NCI-H1417 (cell line): Measurements from ENCODE around the gene TOE1.

Experiments used
- DNase-seq, 3 experiments: peaks; one replicate each; lab custom pipeline; 2025; lab: John Stamatoyannopoulos, UW

Gene TOE1

DNA sequence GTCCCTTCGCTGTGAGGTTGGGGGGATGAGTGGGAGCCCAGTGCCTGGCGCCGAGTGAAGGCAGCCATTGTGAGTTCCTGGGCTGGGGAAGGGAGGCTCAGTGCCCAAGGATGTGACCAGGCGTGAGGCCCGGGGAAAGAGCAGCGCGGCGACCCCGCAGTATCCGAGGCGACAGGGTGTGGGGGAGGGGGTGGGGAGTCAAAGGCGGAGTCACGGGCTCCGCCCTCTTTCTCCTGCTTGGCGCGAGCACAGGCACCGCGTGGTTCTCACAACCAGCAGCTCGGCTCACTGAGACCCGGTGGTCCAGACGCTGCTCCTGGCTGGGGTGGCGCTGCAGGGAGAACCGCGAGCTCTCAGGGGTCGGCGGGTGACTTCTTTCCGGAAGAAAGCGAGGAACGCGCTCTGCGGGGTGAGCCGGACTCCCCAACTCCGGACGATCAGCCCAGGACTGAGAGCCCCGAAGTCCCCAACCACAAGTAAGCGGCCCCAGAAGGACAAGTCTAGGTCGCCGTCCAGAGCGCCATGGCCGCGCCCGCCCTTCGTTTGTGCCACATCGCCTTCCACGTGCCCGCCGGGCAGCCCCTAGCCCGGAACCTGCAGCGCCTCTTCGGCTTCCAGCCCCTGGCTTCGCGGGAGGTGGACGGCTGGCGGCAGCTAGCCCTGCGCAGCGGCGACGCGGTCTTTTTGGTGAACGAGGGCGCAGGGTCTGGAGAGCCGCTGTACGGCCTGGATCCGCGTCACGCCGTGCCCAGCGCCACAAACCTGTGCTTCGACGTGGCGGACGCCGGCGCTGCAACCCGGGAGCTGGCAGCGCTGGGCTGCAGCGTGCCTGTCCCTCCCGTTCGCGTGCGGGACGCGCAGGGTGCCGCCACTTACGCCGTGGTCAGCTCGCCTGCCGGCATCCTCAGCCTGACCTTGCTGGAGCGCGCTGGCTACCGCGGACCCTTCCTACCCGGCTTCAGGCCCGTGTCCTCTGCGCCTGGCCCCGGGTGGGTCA is 13.0 kb upstream of the TOE1 start, which contains the start of gene HPDL:
TSS of gene HPDL (plus strand) at position 269 of the 997 bp plus-strand sequence. CDS start at position 523, 254 bp downstream.
- peak in 1 of 3 experiments; percentile 53 for DNase-seq

DNA sequence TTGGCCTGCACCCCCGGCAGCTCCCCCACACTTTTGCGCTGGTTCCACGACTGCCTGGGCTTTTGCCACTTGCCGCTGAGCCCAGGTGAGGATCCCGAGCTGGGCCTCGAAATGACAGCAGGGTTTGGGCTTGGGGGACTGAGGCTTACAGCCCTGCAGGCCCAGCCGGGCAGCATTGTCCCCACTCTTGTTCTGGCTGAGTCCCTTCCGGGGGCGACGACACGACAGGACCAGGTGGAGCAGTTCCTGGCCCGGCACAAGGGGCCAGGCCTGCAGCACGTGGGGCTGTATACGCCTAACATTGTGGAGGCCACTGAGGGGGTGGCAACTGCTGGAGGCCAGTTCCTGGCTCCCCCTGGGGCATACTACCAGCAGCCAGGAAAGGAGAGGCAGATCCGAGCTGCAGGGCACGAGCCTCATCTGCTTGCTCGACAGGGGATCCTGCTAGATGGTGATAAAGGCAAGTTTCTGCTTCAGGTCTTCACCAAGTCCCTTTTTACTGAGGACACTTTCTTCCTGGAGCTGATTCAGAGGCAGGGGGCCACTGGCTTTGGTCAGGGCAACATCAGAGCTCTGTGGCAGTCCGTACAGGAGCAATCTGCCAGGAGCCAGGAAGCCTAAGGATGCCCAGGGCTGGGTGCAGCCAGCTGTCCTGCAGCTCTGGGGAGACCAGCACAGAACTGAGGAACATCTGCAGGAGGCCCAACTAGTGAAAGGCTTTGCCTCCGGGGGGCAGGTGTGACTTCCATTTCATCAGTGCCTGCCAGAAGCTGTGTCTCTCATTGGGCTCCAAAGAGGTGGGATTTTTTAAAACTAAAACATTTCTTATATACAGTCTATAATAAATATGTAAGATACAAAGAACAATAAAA is 12.1 kb upstream of the TOE1 start:
- no peak for DNase-seq

DNA sequence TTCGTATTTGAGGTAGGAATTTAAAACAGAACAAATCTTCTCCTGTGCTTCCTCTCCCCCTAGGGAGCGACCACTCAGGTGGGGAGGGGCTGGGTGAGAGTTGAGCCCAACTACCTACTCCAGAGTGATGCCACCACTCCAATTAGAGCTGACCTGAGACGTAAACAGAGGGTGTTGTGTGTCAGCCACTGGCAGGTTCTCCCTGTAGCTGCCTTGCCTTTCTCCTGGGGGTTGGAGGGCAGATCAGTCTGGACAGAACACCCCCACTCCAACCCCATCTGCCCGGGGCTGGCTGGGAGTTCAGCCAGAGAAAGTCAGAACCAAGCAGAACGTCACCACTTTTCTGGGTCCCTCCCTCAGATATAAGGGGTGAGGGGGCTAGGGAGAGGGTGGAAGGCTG is 11.3 kb upstream of the TOE1 start:
- DNase-seq, result no peak

DNA sequence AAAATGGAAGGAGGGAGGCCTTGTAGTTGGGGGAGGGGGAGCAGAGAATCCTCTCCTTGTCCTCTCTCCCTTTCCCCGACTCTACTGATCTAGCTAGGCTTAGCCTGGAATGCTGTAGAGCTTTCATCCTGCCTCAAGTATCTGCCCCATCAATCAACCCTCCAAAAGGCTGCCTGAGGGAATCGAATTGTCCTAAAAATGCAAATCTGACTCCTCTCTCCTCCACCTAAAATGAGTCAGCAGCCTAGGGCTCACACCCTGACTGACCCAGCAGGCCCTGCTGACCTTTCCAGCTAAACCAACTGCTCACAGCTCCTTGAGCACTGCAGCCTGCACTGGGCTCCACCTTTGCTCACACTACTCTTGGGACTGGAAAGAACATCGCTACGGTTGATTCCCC is 10.5 kb upstream of the TOE1 start:
- no peak for DNase-seq

DNA sequence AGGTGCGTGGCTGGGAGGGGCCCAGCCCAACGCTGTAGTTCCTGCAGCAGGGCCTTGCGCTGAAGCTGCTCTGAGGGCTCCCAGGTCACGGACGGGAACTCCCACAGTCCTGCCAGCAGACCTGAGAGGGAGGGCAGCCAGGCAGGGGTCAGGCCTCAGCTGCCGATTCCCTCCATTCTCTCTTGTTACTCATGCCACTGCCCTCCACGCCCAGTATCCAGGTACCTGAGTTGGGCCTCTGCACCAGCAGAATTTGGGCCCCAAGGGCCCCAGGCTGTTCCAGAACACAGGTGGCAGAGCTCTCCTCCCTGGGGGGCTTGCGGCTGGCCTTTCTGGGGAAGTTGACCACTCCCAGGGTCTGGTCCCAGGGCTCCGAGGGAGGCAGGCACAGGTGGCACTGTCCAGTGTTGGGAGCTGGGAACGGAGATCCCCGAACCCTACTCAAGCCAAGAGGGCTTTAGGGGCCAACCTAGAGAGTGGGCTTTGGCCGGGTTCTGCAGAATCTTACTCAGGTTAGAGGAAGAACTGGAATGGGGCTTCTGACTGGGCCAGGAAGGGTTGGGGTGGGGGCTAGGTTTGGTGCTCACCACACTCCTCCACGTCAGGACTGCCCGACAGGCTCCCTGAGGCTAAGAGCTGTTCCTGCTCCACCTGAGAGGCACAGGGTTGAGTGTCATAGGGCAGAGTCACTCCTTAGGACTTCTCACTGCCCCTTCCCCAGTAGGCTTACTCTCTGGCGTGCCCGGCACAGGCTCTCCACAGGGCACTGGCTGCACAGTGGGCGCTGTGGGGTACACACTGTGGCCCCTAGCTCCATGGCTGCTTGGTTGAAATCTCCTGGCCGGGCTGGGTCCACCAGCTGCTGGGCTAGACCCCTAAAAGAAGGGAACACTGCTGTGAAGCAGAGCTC is 8.3 kb upstream of the TOE1 start:
- no peak for DNase-seq

DNA sequence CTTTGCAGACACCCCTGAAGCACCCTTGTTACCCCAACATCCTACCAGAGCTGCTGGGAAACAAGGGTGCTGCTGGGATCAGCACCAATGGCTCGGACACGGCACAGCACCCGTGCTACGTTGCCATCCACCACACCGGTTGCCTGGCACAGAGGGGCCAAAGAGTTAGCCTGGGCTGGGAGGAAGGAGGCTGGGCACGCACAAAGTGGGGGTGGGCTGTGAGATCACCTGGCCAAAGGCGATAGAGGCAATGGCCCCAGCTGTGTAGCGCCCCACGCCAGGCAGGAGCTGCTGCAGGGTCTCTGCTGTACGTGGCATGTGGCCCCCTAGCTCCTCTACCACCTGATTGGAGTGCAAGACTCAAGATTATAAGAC is 7.6 kb upstream of the TOE1 start:
- DNase-seq, result no peak

DNA sequence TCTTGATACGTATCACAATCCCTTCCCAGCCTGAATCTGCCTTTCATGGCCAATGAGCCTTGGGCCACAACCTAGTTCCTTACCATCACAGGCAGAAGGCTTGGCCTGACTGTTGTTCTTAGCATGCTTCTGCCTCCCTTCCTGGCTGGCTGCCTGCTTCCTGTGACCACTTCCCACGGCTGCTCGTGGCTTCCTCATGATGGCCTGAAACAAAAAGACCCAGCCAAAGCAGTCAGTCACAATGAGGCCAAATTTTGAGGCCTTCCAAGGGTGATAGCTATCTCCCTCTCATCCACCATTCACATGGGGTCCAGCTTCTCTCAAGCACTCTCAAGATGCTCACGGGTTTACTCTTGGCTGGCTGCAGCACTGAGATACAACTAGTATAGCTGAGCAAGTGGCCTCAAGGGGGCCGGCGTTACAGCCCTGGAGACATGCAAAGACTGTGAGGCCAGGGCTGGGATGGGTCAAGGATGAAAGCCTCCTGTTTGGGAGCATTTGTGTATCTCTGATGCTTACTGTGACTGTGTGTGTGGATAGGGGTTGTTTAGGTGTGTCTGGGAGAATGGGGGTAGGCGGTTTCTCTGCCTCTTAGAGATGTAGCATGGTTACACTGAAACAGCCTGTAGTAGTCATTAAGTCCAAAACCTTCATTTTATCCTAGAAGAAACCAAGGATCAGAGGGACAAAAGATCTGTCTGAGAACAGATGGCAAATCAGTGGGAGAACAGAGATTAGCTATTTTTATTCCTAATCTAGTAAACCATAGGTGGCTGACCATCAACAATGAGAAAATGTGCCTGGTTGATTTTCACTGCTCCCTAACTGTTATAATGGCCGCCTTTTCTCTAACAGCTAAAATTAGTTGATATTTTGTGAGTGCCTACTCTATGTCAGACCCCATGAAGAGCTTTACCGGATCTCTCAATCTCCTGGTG is 5.4 kb upstream of the TOE1 start:
- no peak for DNase-seq

DNA sequence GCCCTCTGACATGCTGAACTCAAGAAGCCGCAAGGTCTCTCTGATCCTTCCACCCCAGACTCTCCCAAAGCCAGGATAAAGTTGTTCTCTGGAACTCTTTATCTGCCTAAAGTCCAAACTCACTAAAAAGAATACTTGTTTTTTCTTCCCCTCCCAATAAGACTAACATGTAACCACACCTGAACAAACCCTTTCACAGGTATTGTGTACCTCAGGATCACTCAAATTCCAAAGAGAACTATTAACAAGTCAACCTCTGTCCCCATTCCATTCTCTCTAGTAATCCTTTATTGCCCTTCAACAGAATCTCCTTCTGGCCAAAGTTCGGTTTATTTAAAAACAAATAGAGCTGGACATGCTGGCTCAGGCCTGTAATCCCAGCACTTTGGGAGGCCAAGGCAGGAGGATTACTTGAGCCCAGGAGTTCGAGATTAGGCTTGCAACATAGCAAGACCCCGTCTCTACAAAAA is 4.1 kb upstream of the TOE1 start:
- DNase-seq, result no peak

DNA sequence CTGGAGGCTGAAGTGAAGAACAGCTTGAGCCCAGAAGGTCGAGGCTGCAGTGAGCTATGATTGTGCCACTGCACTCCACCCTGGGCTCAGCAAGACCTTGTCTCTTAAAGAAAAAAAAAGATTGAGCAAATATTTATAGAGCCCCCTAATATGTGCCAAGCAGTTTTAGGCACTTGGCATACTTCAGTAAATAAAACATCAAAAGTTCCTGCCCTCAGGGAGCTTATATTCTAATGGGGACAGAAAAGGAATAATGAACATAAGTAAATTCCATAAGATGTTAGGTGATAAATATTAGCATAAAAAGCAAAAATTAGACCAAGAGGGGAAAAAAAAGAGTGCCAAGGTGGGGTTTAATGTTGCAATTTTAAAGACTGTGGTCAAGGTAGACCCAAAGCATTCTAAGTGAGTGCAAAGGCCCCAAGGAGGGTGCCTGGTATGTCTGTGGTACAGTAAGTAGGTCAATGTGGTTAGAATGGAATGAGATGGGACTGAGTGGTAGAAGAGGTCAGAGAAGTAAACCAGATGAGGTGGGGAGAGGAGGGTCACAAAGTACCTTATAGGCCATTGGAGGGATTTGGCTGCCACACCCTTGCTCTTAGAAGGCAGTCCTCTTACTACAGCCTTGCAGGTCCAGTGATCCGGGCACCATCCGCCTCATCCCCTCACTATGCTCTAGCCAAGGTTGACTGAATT is 2.2 kb upstream of the TOE1 start:
- no peak for DNase-seq

DNA sequence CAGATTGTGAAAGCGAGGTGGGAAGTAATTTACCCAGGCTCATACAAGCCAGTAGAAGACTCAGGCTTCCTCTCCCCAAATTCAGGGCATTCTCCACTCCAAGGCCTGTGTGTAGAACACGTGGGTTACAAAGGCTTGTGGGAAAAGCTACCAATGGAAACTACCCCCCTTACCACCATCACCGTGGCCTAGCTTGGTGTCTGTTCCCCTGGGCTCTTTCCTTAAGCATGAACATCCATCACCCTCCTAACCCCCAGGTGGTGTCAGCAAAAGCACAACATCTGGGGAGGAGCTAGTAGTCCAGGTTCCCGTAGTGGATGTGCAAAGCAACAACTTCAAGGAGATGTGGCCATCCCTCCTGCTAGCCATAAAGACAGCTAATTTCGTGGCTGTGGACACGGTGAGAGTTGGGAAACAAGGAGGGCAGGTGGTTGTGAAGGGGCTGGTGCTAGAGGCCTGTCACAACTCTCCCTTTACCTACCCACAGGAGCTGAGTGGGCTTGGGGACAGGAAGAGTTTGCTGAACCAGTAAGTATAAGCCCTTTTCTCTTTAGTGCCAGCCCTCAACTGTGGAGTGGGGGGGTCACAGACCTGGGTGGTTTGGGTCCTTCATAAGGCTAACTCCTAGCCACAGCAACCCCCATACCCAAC is 971 bp downstream of the TOE1 start:
- DNase-seq, result peak in 1 of 3 experiments; percentile 46

DNA sequence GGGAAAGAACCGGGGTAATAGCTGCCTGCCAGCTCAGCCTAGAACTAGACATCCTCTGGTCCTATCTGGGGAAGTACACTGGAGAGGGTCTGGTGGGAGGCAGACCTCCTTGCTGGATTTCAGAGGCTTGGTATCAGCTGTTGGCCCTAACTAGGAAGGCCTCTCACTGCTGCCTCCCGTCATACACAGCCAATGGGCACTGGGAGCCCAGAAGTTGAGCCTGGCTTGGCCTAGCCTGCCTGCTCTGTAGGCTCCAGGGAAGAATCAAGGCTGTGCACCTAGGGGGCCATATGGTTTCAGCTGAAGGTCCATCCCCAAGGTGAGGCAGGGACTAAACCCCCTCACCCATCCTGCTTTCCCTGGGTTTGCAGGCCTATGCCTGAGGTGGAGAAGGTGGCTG is 4.5 kb downstream of the TOE1 start:
- DNase-seq, result no peak

DNA sequence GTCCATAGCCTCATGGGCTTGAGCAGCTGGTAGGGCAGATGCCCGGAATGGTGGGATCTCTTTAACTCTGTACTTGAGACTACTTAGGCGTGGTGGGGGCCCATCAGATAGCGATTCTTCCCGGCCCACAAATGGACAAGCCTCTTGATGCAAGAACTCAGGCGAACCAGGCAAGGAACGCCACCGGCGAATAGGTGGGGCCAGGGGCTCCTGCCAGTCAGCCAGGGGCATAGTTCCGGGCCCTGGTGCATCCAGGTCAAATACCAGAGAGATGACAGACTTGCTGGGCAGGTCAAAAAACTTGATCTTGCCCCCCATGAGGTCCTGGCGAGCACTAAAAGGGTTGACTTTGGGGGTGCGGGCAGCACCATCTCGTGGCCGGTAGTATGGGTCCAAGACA is 5.0 kb downstream of the TOE1 start:
- no peak for DNase-seq

DNA sequence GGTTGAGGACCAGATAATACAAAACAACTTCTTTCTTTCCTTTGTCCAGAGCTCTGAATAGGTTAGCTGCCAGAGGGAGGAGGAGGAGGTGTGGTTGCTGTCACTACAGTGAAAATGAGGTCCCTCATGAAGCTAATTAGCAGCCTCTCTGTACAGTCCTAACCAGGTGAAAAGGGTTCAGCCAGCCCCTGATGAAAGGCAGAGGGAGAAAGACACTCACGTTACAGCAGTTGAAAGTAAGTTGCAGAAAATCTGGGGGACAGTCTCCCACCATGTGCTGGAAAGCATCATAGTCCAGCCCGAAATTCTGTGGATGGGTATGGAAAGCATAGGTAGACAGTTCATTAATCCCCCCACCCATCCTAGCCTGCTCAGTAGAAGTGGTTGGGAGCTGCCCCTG is 6.5 kb downstream of the TOE1 start:
- DNase-seq, result no peak

DNA sequence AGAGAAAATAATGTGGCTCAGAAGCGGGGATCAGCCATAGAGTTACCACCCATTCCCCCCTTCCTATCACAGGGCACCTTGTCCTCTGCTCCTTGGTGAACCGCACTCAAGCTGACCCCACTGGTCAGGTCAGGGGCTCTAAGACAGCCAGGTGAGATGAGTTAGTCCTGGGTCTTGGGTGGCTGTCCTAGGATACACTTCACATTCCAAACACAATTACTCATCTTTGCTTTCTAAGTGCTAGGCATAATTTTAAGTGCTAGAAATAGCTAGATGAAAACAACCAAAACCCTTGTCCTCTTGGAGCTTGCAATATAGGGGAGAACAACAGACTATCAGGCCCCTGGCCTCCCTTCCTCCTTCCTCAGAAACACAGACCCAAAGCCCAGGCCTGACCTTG is 8.1 kb downstream of the TOE1 start:
- DNase-seq, result no peak

DNA sequence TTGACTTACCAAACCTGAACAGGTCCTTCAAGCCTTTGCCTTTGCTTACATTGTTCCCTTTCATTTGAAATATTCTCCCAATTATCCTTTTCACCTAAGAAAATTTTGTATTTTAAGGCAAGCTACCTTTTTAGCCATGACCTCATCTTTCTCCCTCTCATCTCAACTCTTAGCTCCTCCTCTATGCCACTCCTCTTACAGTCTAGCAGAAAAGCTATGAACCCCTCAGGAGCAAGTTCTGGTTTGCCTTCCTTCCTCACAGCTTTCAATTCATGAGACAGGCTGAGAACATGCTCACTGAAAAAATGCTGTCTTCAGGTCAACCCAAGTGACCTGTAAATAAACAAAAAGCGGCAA is 8.6 kb downstream of the TOE1 start:
- DNase-seq, result no peak

DNA sequence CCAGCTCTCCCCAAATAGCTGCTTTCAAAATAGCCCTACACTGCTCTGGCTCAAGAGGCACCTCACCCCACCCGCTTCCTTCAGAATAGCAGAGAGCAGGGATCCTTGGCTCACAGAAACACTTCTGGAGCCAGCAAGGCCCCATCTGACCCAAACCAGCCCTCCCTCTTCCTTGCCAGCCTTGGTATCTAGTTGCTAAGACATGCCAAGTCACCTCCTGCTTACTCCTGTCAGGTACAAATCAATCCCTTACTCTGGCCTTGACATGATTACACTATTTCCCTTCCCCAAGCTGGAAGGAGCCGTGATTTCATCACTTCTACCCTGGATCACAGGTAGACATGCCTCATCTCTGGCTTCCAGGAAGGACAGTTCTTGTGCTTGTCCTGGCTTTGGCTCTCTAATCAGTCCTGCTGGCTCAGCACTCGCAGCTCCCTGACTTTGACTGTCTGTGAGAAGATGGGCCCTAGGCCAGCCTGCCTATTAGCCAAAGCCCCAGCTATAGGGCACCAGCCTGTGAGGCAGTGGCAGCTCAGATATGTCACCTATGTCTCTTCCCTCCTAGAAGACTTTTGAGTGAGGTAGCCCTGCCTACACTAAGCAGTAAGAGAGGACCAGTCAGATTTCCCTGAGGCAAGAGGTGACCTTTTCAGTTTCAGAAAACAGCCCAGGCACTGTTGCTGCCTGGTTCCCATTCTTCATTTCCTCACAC is 9.2 kb downstream of the TOE1 start:
- no peak for DNase-seq

DNA sequence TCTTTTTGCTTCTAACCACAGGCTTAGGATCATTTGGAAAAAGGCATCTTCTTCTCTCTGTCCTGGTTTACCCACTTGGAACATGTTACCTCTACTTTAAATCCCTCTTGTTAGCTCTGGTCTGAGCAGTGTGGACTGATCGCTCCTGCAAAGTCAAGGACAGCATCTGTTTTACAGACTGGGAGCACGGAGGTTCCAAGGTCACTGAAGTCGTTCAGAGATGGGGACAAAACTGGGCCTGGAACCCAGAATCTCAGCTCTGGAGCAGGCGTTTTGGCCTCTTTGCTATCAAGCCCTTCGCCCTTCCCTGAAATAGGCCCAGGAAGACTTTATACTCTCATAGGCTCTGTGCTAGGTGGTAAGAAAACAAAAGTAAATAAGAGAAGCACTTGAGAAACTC is 11.5 kb downstream of the TOE1 start:
- no peak for DNase-seq

DNA sequence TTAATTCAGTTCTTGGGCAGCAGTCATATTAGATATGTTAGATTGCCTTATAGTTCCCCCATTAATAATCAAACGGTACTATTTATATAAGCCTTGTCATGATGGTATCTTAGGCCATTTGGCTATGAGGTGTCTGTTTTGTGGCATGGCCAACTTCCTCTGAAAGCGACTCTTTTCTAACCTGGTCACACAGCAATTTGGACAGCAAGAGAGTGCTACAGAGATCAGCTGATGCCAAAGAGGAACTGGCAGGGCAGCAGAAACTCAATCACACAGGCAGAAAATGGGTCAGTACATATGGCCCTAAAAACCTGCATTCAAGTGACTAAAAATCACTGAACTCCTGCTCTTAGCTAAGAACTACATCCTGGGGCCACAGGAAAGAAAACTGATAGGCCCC is 13.7 kb downstream of the TOE1 start:
- DNase-seq, result no peak

DNA sequence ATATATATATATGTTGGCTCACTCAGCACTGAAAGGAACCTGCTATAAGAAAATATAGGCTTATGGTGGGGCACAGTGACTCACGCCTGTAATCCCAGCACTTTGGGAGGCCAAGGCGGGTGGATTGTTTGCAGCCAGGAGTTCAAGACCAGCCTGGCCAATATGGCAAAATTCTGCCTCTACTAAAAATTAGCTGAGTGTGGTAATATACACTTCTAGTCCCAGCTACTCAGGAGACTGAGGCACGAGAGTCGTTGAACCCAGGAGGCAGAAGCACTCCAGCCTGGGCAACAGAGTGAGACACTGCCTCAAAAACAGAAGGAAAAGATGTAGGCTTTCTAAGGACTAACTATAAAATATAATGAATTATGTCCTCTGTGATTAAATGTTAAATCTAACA is 14.9 kb downstream of the TOE1 start:
- DNase-seq, result no peak
